Breast epithelium (tissue), 3 donors: ENCODE data around the gene MCM7.

Experiments used
- POLR2A ChIP-seq: fragments of 450-650 bp; IDR thresholded peaks from one replicate; pipeline ENCODE4 v1.6.1; 2016; ENCODE audit warnings: antibody characterized with exemption, mild to moderate bottlenecking, moderate library complexity
- POLR2AphosphoS5 ChIP-seq, 3 donors: sonication (generic); formaldehyde crosslinking; IDR thresholded peaks; one replicate each; pipeline ENCODE4 v1.6.1; 2017; ENCODE audit warnings: antibody characterized with exemption in 3 of 3
- TF ChIP-seq, protein P1 (sequence below), 3 donors: fragments of 450-650 bp; IDR thresholded peaks; one replicate each; pipeline ENCODE4 v1.5.1; 2016 to 2017; ENCODE audit warnings: antibody characterized with exemption in 3 of 3, mild to moderate bottlenecking in 3 of 3, moderate library complexity in 3 of 3

DNA sequence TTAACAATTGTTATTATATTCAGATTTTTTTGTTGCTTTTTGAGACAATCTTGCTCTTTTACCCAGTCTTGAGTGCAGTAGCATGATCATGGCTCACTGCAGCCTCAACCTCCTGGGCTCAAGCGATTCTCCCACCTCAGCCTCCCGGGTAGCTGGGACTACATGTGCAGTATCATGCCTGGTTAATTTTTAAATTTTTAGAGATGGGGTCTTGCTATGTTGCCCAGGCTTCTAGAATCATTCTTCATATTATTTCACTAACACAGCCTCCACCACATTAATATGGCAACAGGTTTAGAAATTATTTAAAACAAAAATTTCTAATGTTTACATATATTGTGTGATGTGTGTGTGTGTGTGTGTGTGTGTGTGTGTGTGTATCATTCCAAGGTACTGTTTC, 46.1 kb upstream of the MCM7 start:
- no peak for TF ChIP-seq POLR2A
- TF ChIP-seq, protein P1, sequence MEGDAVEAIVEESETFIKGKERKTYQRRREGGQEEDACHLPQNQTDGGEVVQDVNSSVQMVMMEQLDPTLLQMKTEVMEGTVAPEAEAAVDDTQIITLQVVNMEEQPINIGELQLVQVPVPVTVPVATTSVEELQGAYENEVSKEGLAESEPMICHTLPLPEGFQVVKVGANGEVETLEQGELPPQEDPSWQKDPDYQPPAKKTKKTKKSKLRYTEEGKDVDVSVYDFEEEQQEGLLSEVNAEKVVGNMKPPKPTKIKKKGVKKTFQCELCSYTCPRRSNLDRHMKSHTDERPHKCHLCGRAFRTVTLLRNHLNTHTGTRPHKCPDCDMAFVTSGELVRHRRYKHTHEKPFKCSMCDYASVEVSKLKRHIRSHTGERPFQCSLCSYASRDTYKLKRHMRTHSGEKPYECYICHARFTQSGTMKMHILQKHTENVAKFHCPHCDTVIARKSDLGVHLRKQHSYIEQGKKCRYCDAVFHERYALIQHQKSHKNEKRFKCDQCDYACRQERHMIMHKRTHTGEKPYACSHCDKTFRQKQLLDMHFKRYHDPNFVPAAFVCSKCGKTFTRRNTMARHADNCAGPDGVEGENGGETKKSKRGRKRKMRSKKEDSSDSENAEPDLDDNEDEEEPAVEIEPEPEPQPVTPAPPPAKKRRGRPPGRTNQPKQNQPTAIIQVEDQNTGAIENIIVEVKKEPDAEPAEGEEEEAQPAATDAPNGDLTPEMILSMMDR (IDR thresholded peaks at IDR 0.05) = no peak
- TF ChIP-seq POLR2AphosphoS5 (IDR thresholded peaks at IDR 0.05) = no peak
